ENCODE data around the gene CFAP299.

- TF ChIP-seq POLR2A (IDR thresholded peaks at IDR 0.05; ENCODE audit: low read length) (no peak), GATA1 (IDR thresholded peaks at IDR 0.05; ENCODE audit: low read depth, low read length) (no peak)
Measured at GRCh38 chr4:80425124-80426100, 89.9 kb downstream of the CFAP299 start.
